WTC11 (cell line): ENCODE results near the gene ADGRE1.

Experiments
- CTCF ChIP-seq: fragments of 200-600 bp; IDR thresholded peaks from 2 replicates; pipeline ENCODE4 v1.8.0; 2022; ENCODE audit warnings: antibody characterized with exemption
- E2F4 ChIP-seq: sonication (generic); formaldehyde crosslinking; IDR thresholded peaks from 2 replicates; pipeline ENCODE4 v1.8.1; 2022; ENCODE audit warnings: low read depth, mild to moderate bottlenecking, moderate library complexity, missing genetic modification reagents, borderline replicate concordance
- ETV6 ChIP-seq: sonication (generic); formaldehyde crosslinking; IDR thresholded peaks from 2 replicates; pipeline ENCODE4 v1.8.1; 2022; ENCODE audit warnings: mild to moderate bottlenecking, missing genetic modification reagents
- GABPB1 ChIP-seq: sonication (generic); formaldehyde crosslinking; IDR thresholded peaks from 2 replicates; pipeline ENCODE4 v1.8.1; 2023; ENCODE audit warnings: mild to moderate bottlenecking, missing genetic modification reagents
- GRHL2 ChIP-seq: fragments of 250-450 bp; sonication (Bioruptor Pico); IDR thresholded peaks from 2 replicates; pipeline ENCODE4 v1.8.0; 2022; ENCODE audit warnings: mild to moderate bottlenecking, moderate library complexity; ENCODE audit not compliant: insufficient replicate concordance, severe bottlenecking
- GTF2I ChIP-seq: fragments of 250-450 bp; sonication (Bioruptor Pico); conservative IDR thresholded peaks from 2 replicates; pipeline ENCODE4 v1.4.0; 2021; ENCODE audit warnings: mild to moderate bottlenecking
- IRF2 ChIP-seq: sonication (generic); formaldehyde crosslinking; IDR thresholded peaks from 2 replicates; pipeline ENCODE4 v1.8.0; 2022; ENCODE audit warnings: low read depth, missing genetic modification reagents, borderline replicate concordance
- KAT7 ChIP-seq: sonication (generic); formaldehyde crosslinking; IDR thresholded peaks from 2 replicates; pipeline ENCODE4 v1.8.1; 2023; ENCODE audit warnings: missing genetic modification reagents, mild to moderate bottlenecking, borderline replicate concordance
- TCF7 ChIP-seq: sonication (generic); formaldehyde crosslinking; IDR thresholded peaks from 2 replicates; pipeline ENCODE4 v1.8.0; 2022; ENCODE audit warnings: mild to moderate bottlenecking, low read depth, missing genetic modification reagents, moderate library complexity
- USF1 ChIP-seq: sonication (generic); formaldehyde crosslinking; IDR thresholded peaks from 2 replicates; pipeline ENCODE4 v1.8.0; 2022; ENCODE audit warnings: mild to moderate bottlenecking, missing genetic modification reagents
- ZNF532 ChIP-seq: fragments of 250-450 bp; sonication (Bioruptor Pico); IDR thresholded peaks from 2 replicates; pipeline ENCODE4 v1.9.0; 2021; ENCODE audit warnings: mild to moderate bottlenecking, borderline replicate concordance

- TF ChIP-seq CTCF (no peak), GRHL2 (CRISPR knock-in tag) (no peak), ETV6 (CRISPR knock-in tag) (no peak), USF1 (CRISPR knock-in tag) (no peak), IRF2 (no peak), KAT7 (CRISPR knock-in tag) (no peak), GABPB1 (CRISPR knock-in tag) (no peak), GTF2I (CRISPR knock-in tag) (no peak), ZNF532 (CRISPR knock-in tag) (no peak), E2F4 (CRISPR knock-in tag) (no peak), TCF7 (CRISPR knock-in tag) (no peak)
These were observed 58.4 kb downstream of the ADGRE1 start for GRCh38 chr19:6945733-6946132.
